ENCODE measurements around the gene ASPA. TPM values are rescaled to one million over a fixed set of nuclear protein-coding genes. Genes with fewer than 3 reads are reported as not detected.

ASPA gene
- polyA plus RNA-seq, 1 of the 3 experiments (the other 2 are of a cell fraction), result not detected

- Histone ChIP-seq H3K4me2 (no peak overlapping the region), H2AFZ (ENCODE audit: low read depth) (no peak overlapping the region), H3K9me3 (no peaks in the 10 kb centered on the region), H3K36me3 (replicated peaks in 1 of 2; ENCODE audit: control insufficient read depth in 1 of 2, insufficient read depth in 2 of 2, low read length in 1 of 2) (no peaks in the 10 kb centered on the region), H3K4me3 (ENCODE audit: low read depth in 2 of 2, low read length in 1 of 2) (no peak overlapping the region), H3F3A (replicated peaks; ENCODE audit: insufficient read depth) (no peaks in the 10 kb centered on the region), H3K27me3 (ENCODE audit: insufficient read depth) (peaks cover 16% of the 10 kb centered on the region; the same call in 1 of the 2 replicates), H3K4me1 (ENCODE audit: control insufficient read depth in 1 of 2, insufficient read depth in 2 of 2, low read depth in 1 of 2, low read length in 1 of 2) (no peaks in the 10 kb centered on the region), H3K9me2 (no peaks in the 10 kb centered on the region), H3K79me2 (ENCODE audit: insufficient read depth) (no peaks in the 10 kb centered on the region), H3K27ac (ENCODE audit: low read depth in 2 of 2, low read length in 1 of 2) (no peak overlapping the region), H4K20me1 (ENCODE audit: insufficient read depth) (no peaks in the 10 kb centered on the region), H3K9ac (no peak overlapping the region)
- TF ChIP-seq, protein P1, sequence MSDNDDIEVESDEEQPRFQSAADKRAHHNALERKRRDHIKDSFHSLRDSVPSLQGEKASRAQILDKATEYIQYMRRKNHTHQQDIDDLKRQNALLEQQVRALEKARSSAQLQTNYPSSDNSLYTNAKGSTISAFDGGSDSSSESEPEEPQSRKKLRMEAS (IDR thresholded peaks at IDR 0.05; ENCODE audit: low read depth), result no peak
- TF ChIP-seq GABPA (IDR thresholded peaks at IDR 0.05; ENCODE audit: low read depth) (no peak), TCF12 (IDR thresholded peaks at IDR 0.05) (no peak), GATA2 (CRISPR knock-in tag; IDR thresholded peaks at IDR 0.05) (no peak)
- CTCF ChIA-PET, result no interaction called here
- 34% methylated on average over 7 of the region's 16 CpGs for WGBS (ENCODE audit: low lambda C conversion rate)
- no peak for DNase-seq
- POLR2A ChIA-PET, result no interaction called here
Measured at GRCh38 chr17:3542410-3543088, 66.8 kb downstream of the ASPA start.

DNA sequence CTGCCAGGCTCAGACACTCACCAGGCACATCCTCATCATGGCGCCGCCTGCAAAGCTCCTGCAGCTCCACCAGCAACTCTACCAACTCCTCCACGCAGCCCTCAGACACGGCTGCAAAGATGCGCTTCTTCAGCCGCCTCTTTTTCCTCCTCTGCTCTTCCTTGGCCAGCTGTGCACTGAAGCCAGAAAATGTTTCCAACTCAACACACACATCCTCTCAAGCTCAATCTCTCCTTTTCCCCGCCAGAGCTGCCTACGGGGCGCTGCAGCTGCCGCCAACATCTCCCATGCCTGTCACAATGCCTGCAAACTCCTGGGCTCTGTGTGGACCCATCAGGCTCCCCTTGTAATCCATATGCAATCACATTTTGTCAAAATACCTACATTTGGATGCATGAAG lies 67.7 kb downstream of the ASPA start:
- Histone ChIP-seq H3K4me3 (ENCODE audit: low read depth in 2 of 2, low read length in 1 of 2) (no peak overlapping the region), H3K4me2 (no peak overlapping the region), H3K27me3 (ENCODE audit: insufficient read depth) (peaks cover 16% of the 10 kb centered on the region; the same call in 1 of the 2 replicates), H3K9me2 (no peaks in the 10 kb centered on the region), H3K79me2 (ENCODE audit: insufficient read depth) (no peaks in the 10 kb centered on the region), H3K9me3 (no peaks in the 10 kb centered on the region), H3F3A (replicated peaks; ENCODE audit: insufficient read depth) (no peaks in the 10 kb centered on the region), H2AFZ (ENCODE audit: low read depth) (no peak overlapping the region), H3K4me1 (ENCODE audit: control insufficient read depth in 1 of 2, insufficient read depth in 2 of 2, low read depth in 1 of 2, low read length in 1 of 2) (no peaks in the 10 kb centered on the region), H4K20me1 (ENCODE audit: insufficient read depth) (no peaks in the 10 kb centered on the region), H3K9ac (no peak overlapping the region), H3K36me3 (replicated peaks in 1 of 2; ENCODE audit: control insufficient read depth in 1 of 2, insufficient read depth in 2 of 2, low read length in 1 of 2) (no peaks in the 10 kb centered on the region), H3K27ac (ENCODE audit: low read depth in 2 of 2, low read length in 1 of 2) (no peak overlapping the region)
- ChIA-PET POLR2A (no interaction called here), CTCF (no interaction called here)
- DNase-seq, result no peak
- TF ChIP-seq GABPA (IDR thresholded peaks at IDR 0.05; ENCODE audit: low read depth) (no peak), RAD21 (IDR thresholded peaks at IDR 0.05; ENCODE audit: low read length) (no peak), GATA2 (CRISPR knock-in tag; IDR thresholded peaks at IDR 0.05) (no peak), EP300 (IDR thresholded peaks at IDR 0.05; ENCODE audit: borderline replicate concordance in 1 of 2, low read depth in 1 of 2, low read length in 1 of 2) (no peak), YY1 (IDR thresholded peaks at IDR 0.05; ENCODE audit: low read depth) (no peak), RXRA (IDR thresholded peaks at IDR 0.05; ENCODE audit: borderline replicate concordance, low read depth) (no peak), JUND (IDR thresholded peaks at IDR 0.05) (no peak), FOXJ3 (CRISPR knock-in tag; IDR thresholded peaks at IDR 0.05) (no peak), EZH2phosphoT487 (IDR thresholded peaks at IDR 0.05; ENCODE audit: borderline replicate concordance, low read depth) (no peak), RCOR1 (IDR thresholded peaks at IDR 0.05; ENCODE audit: low read length) (no peak), TEAD4 (IDR thresholded peaks at IDR 0.05; ENCODE audit: borderline replicate concordance, insufficient read depth) (no peak)
- TF ChIP-seq, protein P1 (IDR thresholded peaks at IDR 0.05; ENCODE audit: low read depth), result no peak
- TF ChIP-seq, protein P2, sequence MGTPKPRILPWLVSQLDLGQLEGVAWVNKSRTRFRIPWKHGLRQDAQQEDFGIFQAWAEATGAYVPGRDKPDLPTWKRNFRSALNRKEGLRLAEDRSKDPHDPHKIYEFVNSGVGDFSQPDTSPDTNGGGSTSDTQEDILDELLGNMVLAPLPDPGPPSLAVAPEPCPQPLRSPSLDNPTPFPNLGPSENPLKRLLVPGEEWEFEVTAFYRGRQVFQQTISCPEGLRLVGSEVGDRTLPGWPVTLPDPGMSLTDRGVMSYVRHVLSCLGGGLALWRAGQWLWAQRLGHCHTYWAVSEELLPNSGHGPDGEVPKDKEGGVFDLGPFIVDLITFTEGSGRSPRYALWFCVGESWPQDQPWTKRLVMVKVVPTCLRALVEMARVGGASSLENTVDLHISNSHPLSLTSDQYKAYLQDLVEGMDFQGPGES (IDR thresholded peaks at IDR 0.05; ENCODE audit: low read depth, low read length), result no peak
- WGBS (ENCODE audit: low lambda C conversion rate), result 51% methylated on average over 10 of the region's 10 CpGs

Data from SK-N-SH (cell line).